ENCODE measurements around the gene ATP6V0B. TPM values are rescaled to one million over a fixed set of nuclear protein-coding genes. Genes with fewer than 3 reads are reported as not detected.

Gene ATP6V0B
- total and polyA plus RNA-seq, 2 of the 13 experiments (the other 11 are each of a cell fraction or from before 2014, with no cell fraction given) = 157 to 161 TPM

- TF ChIP-seq NONO (IDR thresholded peaks at IDR 0.05) = no peak
- TF ChIP-seq NONO (CRISPR knock-in tag; conservative IDR thresholded peaks at IDR 0.05) = peak; percentile 51; the same call in 1 of the 2 replicates
- no peak for TF ChIP-seq KMT2A (CRISPR knock-in tag; IDR thresholded peaks at IDR 0.05)
- TF ChIP-seq ATRX (CRISPR knock-in tag; IDR thresholded peaks at IDR 0.05; ENCODE audit: borderline replicate concordance) = no peak
- no peak for TF ChIP-seq ZBTB34 (CRISPR knock-in tag; IDR thresholded peaks at IDR 0.05)
- TF ChIP-seq ZNF263 (CRISPR knock-in tag; IDR thresholded peaks at IDR 0.05) = no peak
- TF ChIP-seq ZNF230 (CRISPR knock-in tag; IDR thresholded peaks at IDR 0.05) = peak; percentile 81; the same call in 1 of the 2 replicates
- peak; percentile 73; the same call in 1 of the 2 replicates for TF ChIP-seq ZNF772 (CRISPR knock-in tag; IDR thresholded peaks at IDR 0.05)
- no peak for TF ChIP-seq ZKSCAN5 (CRISPR knock-in tag; IDR thresholded peaks at IDR 0.05)
- no peak for TF ChIP-seq ZNF432 (CRISPR knock-in tag; IDR thresholded peaks at IDR 0.05; ENCODE audit: borderline replicate concordance)
- TF ChIP-seq ZNF841 (CRISPR knock-in tag; IDR thresholded peaks at IDR 0.05; ENCODE audit: borderline replicate concordance) = no peak
- no peak for TF ChIP-seq DBP (CRISPR knock-in tag; IDR thresholded peaks at IDR 0.05; ENCODE audit: not compliant biosample characterization)
- TF ChIP-seq PHF8 (CRISPR knock-in tag; IDR thresholded peaks at IDR 0.05) = peak; percentile 53
- 0 out of 2 replicates have a peak, but pooled peaks have one; percentile 37 for TF ChIP-seq FOXK1 (CRISPR knock-in tag; IDR thresholded peaks at IDR 0.05; ENCODE audit: borderline replicate concordance, low read depth)
- TF ChIP-seq THAP8 (CRISPR knock-in tag; IDR thresholded peaks at IDR 0.05; ENCODE audit: borderline replicate concordance) = no peak
- TF ChIP-seq SKIL (CRISPR knock-in tag; IDR thresholded peaks at IDR 0.05; ENCODE audit: borderline replicate concordance) = no peak
- no peak for TF ChIP-seq AKNA (CRISPR knock-in tag; IDR thresholded peaks at IDR 0.05; ENCODE audit: borderline replicate concordance)
- no peak for TF ChIP-seq ZMYM4 (CRISPR knock-in tag; IDR thresholded peaks at IDR 0.05)
- TF ChIP-seq MED1 (CRISPR knock-in tag; IDR thresholded peaks at IDR 0.05) = peak; percentile 29; the same call in 1 of the 2 replicates
Measured at GRCh38 chr1:43979528-43980254, 4.9 kb downstream of the ATP6V0B start (continued).

All from HepG2 (cell line).